Smooth muscle cell (in vitro differentiated cells): ENCODE data around the gene ADAMTS12. TPM values are rescaled to one million over a fixed set of nuclear protein-coding genes. Genes with fewer than 3 reads are reported as not detected.

Source experiments
- DNase-seq: peaks from one replicate; lab custom pipeline; 2025; ENCODE audit not compliant: unreplicated experiment; lab: John Stamatoyannopoulos, UW
- H2AFZ ChIP-seq: fragments of 200-600 bp; sonication (generic); 2 replicates; pipeline ENCODE4 v1.6.0; 2016; ENCODE audit warnings: antibody characterized with exemption, low read depth, mild to moderate bottlenecking
- H3F3A ChIP-seq: fragments of 200-600 bp; sonication (generic); 2 replicates; pipeline ENCODE4 v1.6.0; 2017; ENCODE audit warnings: antibody characterized with exemption, low read depth
- H3K27ac ChIP-seq: fragments of 200-600 bp; sonication (generic); 2 replicates; pipeline ENCODE4 v1.5.1; 2016; ENCODE audit warnings: low read depth, mild to moderate bottlenecking
- H3K27me3 ChIP-seq: fragments of 200-600 bp; sonication (generic); 2 replicates; pipeline ENCODE4 v1.6.1; 2016; ENCODE audit warnings: low read depth, mild to moderate bottlenecking
- H3K36me3 ChIP-seq: fragments of 200-600 bp; sonication (generic); 2 replicates; pipeline ENCODE4 v1.5.1; 2016; ENCODE audit warnings: low read depth
- H3K4me1 ChIP-seq: fragments of 200-600 bp; sonication (generic); 2 replicates; pipeline ENCODE4 v1.5.1; 2016; ENCODE audit warnings: low read depth
- H3K4me2 ChIP-seq: fragments of 200-600 bp; sonication (generic); 2 replicates; pipeline ENCODE4 v1.6.0; 2016; ENCODE audit warnings: mild to moderate bottlenecking
- H3K4me3 ChIP-seq: fragments of 200-600 bp; sonication (generic); 2 replicates; pipeline ENCODE4 v1.5.1; 2016; ENCODE audit warnings: mild to moderate bottlenecking
- H3K79me2 ChIP-seq: fragments of 200-600 bp; sonication (generic); 2 replicates; pipeline ENCODE4 v1.6.0; 2016; ENCODE audit warnings: low read depth, mild to moderate bottlenecking
- H3K9ac ChIP-seq: fragments of 200-600 bp; sonication (generic); 2 replicates; pipeline ENCODE4 v1.6.0; 2016; ENCODE audit warnings: low read depth
- H3K9me3 ChIP-seq: fragments of 200-600 bp; sonication (generic); replicated peaks from 2 replicates; pipeline ENCODE4 v1.5.1; 2016; ENCODE audit warnings: low read depth
- H4K20me1 ChIP-seq: fragments of 200-600 bp; sonication (generic); 2 replicates; pipeline ENCODE4 v1.6.0; 2016; ENCODE audit warnings: low read depth
- WGBS: methylation state at CpG from one replicate; pipeline ENCODE4 v1.1.7; 2016; ENCODE audit warnings: low lambda C conversion rate; 5-methylcytosine and 5-hydroxymethylcytosine counted together
- polyA plus RNA-seq: library from polyadenylated mRNA; unstranded; fragments of >200 nt; fragmentation: Nextera tagmentation; extraction: Ambion mirVana; gene quantifications from 2 replicates; pipeline ENCODE4 v1.2.1, GENCODE V29; 2016
- total RNA-seq: library from RNA; depleted of rRNA; stranded (reverse); fragments of >200 nt; gene quantifications from 2 replicates; pipeline ENCODE4 v1.2.3, GENCODE V29; 2014
- TF ChIP-seq, protein P1 (sequence below): fragments of 200-600 bp; sonication (generic); IDR thresholded peaks from 2 replicates; pipeline ENCODE4 v1.5.1; 2017; ENCODE audit warnings: borderline replicate concordance, mild to moderate bottlenecking, antibody characterized with exemption; ENCODE audit not compliant: insufficient read depth, poor library complexity, severe bottlenecking

The ADAMTS12 gene
- total and polyA plus RNA-seq, 2 experiments from 2014 or later, result 34.3 to 84.9 TPM

DNA sequence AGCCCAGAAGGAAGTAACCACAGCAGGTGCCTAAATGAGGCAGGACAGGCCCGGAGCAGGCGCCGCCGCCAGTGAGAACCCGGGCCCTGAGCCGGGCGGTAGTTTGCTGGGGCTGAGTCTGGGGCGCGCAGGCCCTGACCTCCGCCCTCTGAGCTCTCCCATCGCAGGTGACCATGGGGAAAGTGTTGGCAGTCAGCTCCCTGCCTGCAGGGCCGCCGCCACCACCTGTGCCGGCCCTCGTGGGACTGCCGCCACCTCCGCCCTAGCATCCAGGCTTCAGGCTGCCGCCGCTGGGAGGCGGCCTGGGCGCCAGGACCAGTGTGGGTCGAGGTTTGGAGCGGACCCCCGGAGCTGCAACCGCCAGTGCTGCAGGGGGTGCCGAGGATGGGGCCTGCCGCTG lies 389.9 kb downstream of the ADAMTS12 start:
- TF ChIP-seq, protein P1, sequence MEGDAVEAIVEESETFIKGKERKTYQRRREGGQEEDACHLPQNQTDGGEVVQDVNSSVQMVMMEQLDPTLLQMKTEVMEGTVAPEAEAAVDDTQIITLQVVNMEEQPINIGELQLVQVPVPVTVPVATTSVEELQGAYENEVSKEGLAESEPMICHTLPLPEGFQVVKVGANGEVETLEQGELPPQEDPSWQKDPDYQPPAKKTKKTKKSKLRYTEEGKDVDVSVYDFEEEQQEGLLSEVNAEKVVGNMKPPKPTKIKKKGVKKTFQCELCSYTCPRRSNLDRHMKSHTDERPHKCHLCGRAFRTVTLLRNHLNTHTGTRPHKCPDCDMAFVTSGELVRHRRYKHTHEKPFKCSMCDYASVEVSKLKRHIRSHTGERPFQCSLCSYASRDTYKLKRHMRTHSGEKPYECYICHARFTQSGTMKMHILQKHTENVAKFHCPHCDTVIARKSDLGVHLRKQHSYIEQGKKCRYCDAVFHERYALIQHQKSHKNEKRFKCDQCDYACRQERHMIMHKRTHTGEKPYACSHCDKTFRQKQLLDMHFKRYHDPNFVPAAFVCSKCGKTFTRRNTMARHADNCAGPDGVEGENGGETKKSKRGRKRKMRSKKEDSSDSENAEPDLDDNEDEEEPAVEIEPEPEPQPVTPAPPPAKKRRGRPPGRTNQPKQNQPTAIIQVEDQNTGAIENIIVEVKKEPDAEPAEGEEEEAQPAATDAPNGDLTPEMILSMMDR, result no peak
- Histone ChIP-seq H4K20me1 (no peaks in the 10 kb centered on the region), H3K4me3 (no peak overlapping the region), H3K9ac (no peak overlapping the region), H3K27ac (no peak overlapping the region), H3K27me3 (no peaks in the 10 kb centered on the region), H3K79me2 (no peaks in the 10 kb centered on the region), H3F3A (no peaks in the 10 kb centered on the region), H2AFZ (no peak overlapping the region), H3K36me3 (no peaks in the 10 kb centered on the region), H3K4me1 (no peaks in the 10 kb centered on the region), H3K4me2 (no peak overlapping the region), H3K9me3 (no peaks in the 10 kb centered on the region)
- no peak for DNase-seq
- 92% methylated on average over 22 of the region's 27 CpGs for WGBS

DNA sequence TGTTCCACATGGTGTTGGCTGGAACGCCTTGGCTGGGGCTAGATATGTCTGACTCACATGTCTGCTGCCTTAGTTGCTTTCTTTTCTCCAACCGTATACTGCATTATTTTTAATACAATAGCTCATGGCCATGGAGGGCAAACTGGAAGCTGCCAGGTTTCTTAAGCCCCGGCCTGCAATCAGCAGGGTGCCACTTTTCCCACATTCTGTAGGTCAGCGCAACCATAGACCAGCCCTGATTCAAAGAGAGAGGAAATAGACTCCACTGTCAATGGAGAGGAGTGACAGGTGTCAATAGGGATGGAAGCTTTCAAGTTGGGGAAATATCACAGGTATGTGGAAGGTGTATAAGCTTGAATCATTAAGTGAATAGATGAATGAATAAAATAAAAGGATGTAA lies 390.5 kb downstream of the ADAMTS12 start:
- H3K9me3 ChIP-seq, result no peaks in the 10 kb centered on the region
- no peaks in the 10 kb centered on the region for H3F3A ChIP-seq
- DNase-seq, result no peak
- H3K27me3 ChIP-seq, result no peaks in the 10 kb centered on the region
- 92% methylated on average over 4 of the region's 4 CpGs for WGBS
- H3K4me1 ChIP-seq, result no peaks in the 10 kb centered on the region
- H3K9ac ChIP-seq, result no peak overlapping the region
- no peak overlapping the region for H2AFZ ChIP-seq
- TF ChIP-seq, protein P1, result no peak
- no peaks in the 10 kb centered on the region for H3K79me2 ChIP-seq
- H3K4me2 ChIP-seq, result no peak overlapping the region
- no peak overlapping the region for H3K27ac ChIP-seq
- no peaks in the 10 kb centered on the region for H4K20me1 ChIP-seq
- no peaks in the 10 kb centered on the region for H3K36me3 ChIP-seq
- H3K4me3 ChIP-seq, result no peak overlapping the region

DNA sequence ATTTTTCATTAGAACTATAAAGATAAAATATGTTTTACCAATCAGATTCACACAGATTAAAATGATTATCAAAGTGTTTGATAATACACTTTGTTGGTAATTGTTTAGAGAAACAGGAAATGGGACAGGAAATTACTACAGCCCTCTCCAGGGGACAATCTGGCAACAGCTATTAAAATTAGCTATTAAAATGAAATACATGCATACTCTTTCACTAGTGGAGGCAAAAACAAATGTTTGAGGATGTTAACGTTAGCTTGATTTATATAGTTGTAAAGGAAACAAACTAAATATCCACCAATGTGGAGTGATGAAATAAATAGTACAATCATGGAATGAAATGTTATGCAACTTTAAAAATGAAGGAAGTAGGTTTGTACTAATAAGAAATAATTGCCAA lies 397.3 kb downstream of the ADAMTS12 start:
- Histone ChIP-seq H3K27ac (no peak overlapping the region), H3K4me1 (peaks cover 9% of the 10 kb centered on the region), H3K4me2 (no peak overlapping the region), H4K20me1 (no peaks in the 10 kb centered on the region), H3K9ac (no peak overlapping the region), H3K36me3 (no peaks in the 10 kb centered on the region), H3K27me3 (no peaks in the 10 kb centered on the region), H3K9me3 (no peaks in the 10 kb centered on the region), H2AFZ (no peak overlapping the region), H3K4me3 (no peak overlapping the region), H3F3A (no peaks in the 10 kb centered on the region), H3K79me2 (no peaks in the 10 kb centered on the region)
- no peak for DNase-seq
- TF ChIP-seq, protein P1, result no peak
- WGBS, result 50% methylated on average over 1 of the region's 1 CpG

DNA sequence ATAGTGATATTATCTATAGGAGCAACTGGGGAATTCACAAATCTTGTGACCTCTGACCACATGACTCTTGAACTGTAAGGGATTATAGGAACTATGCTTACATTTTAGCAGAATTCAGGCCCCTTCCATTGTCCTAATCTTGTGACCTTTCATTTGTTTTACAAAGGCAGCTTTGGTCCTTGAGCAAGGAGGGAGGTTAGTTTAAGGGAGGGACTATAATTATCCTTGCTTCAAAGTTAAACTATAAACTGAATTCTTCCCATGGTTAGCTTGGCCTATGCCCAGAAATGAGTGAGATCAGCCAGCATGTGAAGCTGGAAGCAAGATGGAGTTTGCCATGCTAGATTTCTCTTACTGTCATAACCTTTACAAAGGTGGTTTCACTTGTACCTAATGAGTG lies 399.8 kb downstream of the ADAMTS12 start:
- no peak overlapping the region for H3K4me3 ChIP-seq
- H3K27ac ChIP-seq, result no peak overlapping the region
- no peaks in the 10 kb centered on the region for H4K20me1 ChIP-seq
- H3K27me3 ChIP-seq, result no peaks in the 10 kb centered on the region
- H2AFZ ChIP-seq, result no peak overlapping the region
- H3K9ac ChIP-seq, result no peak overlapping the region
- no peaks in the 10 kb centered on the region for H3K36me3 ChIP-seq
- peaks cover 12% of the 10 kb centered on the region for H3K4me1 ChIP-seq
- H3K4me2 ChIP-seq, result no peak overlapping the region
- TF ChIP-seq, protein P1, result no peak
- DNase-seq, result no peak
- H3F3A ChIP-seq, result no peaks in the 10 kb centered on the region
- H3K9me3 ChIP-seq, result no peaks in the 10 kb centered on the region
- H3K79me2 ChIP-seq, result no peaks in the 10 kb centered on the region
